ENCODE data around the gene IPO13.
A peak's percentile ranks its signal among the peaks of the same experiment; 100 is the strongest.

IPO13 gene

DNA sequence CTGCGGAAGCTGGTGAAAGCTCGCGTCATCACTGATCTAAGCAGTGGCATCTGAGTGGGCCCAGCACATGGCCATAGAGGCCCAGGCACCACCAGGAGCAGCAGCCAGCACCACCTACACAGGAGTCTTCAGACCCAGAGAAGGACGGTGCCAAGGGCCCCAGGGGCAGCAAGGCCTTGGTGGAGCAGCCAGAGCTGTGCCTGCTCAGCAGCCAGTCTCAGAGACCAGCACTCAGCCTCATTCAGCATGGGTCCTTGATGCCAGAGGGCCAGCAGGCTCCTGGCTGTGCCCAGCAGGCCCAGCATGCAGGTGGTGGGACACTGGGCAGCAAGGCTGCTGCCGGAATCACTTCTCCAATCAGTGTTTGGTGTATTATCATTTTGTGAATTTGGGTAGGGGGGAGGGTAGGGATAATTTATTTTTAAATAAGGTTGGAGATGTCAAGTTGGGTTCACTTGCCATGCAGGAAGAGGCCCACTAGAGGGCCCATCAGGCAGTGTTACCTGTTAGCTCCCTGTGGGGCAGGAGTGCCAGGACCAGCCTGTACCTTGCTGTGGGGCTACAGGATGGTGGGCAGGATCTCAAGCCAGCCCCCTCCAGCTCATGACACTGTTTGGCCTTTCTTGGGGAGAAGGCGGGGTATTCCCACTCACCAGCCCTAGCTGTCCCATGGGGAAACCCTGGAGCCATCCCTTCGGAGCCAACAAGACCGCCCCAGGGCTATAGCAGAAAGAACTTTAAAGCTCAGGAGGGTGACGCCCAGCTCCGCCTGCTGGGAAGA, 16.4 kb upstream of the IPO13 start:
- no peak for DNase-seq (ENCODE audit: extremely low read depth in 1 of 2, low read depth in 1 of 2)

DNA sequence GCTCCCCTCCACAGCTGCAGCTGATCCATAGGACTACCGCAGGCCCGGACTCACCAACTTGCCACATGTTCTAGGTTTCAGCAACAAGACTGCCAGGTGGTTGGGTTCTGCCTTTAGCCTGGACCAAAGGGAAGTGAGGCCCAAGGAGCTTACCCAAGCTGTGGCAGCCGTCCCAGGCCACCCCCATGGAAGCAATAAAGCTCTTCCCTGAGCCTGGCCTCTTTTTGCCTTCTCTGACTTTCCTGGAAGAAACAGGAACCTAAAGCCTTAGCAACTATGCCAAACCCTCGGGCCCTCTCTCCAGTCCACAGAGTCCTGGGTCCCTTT, 15.8 kb upstream of the IPO13 start:
- DNase-seq (ENCODE audit: extremely low read depth in 1 of 2, low read depth in 1 of 2): no peak

DNA sequence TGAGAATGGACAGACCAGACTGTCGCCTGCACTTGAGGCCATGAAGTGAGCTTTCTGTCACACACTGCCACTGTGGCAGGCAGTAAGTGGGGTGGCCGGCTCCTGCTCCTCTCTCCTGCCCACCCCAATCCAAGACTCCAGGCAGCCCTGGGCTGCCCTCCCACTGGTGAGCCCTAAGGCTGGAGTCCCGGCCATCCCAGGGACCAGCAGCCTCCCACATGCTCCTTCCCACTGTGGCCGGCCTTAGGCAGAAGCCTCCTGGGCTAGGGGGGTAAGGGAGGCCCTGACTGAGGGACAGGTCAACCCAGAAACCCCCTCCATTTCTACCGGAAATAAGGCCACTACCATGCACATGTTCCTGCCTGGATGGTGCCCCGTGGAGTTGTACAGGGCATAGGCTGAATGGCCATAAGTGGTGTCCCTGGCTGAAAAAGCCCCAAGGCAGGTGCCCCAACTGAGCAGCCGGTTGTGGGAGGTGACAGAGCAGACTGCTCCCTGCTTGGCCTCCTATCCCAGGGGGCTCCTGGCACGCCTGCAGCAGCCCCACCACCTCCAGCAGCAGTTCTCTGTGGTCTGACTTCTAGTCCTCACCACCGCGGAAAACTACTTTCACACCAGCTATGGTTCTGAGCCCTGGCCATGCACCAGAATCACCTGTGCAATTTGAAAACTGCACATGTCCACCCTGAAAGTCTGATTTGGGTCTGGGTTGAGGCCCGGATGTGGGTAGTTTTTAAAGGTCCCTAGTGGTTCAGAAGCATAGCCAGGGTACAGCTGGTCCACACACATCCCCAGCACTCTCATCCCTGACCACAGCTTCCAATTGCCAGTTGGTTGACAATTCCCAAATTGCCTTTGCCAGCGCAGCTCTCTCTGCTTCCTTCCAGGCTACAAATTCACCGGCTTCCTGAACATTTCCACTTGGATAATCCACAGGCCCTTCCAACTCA, 14.8 kb upstream of the IPO13 start:
- no peak for DNase-seq (ENCODE audit: extremely low read depth in 1 of 2, low read depth in 1 of 2)

DNA sequence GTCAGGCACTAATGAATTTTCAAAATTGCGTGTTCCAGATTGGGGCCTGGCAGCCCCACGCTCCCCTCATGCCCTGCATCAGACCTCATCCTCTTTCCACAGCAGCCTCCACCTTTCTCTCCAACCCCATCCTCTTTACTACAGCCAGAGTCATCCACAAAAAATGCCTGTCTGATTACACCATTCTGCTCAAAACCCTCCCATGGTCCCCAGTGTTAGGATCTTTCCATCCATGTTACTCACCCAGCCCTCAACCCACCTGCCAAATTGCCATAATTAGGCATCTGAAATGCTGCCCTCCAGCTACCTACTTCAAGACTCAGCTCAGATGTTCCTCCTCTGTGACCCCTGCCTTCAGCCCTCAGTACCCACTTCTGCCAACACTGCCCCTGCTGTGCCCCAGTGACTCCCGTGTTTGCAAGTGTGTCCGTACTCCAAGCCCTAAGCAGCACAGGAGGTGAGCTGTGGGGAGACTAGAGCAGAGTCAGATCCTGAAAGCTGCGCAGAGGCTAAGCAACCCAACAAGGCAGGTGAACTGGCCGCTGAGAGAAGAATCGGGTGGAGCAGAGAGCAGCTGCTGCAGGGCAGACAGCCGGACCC, 13.9 kb upstream of the IPO13 start:
- DNase-seq (ENCODE audit: extremely low read depth in 1 of 2, low read depth in 1 of 2): no peak

DNA sequence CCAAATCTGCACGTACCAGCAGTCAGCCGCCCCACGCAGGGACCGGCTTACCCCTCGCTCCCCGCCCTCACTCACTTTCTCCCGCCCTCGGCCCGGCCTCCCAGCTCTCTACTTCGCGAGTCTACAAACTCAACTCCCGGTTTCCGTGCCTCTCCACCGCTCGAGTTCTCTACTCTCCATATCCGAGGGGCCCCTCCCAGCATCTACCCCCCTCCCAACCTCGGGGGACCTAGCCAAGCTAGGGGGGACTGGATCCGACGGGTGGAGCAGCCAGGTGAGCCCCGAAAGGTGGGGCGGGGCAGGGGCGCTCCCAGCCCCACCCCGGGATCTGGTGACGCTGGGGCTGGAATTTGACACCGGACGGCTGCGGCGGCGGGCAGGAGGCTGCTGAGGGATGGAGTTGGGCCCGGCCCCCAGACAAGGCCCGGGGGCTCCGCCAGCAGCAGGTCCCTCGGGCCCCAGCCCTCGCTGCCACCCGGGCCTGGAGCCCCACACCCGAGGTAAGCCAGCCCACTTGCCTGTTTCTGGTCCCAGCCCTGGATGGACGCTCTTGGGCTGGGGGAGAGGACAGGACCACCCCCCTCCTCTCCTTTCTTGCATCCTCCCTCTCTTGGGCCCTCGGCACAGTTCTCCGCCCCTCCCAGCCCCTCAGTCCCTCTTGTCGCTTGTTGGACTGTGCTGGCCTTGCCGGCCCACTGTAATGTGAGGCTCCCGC, 13.2 kb upstream of the IPO13 start, which contains the start of gene ARTN:
Gene ARTN, plus strand, starts transcription at position 416 of the 715 bp plus-strand sequence. CDS start 1,856 bp downstream, outside the sequence.
- DNase-seq (ENCODE audit: extremely low read depth in 1 of 2, low read depth in 1 of 2): no peak

DNA sequence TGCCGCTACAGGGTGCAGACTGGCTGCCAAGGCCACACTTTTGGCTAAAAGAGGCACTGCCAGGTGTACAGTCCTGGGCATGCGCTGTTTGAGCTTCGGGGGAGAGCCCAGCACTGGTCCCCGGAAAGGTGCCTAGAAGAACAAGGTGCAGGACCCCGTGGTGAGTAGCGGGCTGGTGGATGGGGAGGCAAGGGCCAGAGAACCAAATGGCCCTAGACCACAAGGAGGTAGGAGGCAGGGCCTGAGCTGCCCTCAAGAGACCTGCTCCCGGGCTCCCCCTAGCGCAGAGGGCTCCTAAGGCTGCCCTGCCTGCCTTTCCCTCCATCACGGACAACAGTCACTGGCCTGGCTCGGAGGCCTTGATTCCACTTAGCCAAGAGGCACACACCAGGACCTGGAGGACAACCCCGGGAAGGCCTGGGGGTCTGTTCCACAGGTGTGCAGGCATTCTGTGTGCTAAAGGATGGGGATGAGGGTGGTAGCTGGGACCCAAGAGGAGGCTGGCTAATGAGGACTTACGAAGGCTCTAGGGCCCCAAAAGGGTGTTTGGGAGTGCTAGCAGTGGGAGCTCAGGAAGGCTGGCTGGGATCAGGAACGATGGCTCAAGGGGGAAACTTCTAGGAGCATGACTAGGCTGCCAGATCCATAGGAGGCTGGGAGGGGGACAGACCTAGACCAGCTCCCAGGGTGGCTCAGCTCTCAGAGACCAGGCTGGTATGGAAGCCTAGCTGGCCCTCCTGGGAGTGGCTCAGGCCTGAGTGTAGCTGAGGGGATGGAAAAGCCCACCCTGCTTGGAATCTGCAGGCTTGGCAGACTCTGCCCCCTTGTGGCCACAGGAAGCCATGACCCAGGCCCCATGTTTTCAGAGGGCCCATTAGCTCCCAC, 12.4 kb upstream of the IPO13 start:
- DNase-seq (ENCODE audit: extremely low read depth in 1 of 2, low read depth in 1 of 2): peak in 1 of 2 donors; percentile 34

DNA sequence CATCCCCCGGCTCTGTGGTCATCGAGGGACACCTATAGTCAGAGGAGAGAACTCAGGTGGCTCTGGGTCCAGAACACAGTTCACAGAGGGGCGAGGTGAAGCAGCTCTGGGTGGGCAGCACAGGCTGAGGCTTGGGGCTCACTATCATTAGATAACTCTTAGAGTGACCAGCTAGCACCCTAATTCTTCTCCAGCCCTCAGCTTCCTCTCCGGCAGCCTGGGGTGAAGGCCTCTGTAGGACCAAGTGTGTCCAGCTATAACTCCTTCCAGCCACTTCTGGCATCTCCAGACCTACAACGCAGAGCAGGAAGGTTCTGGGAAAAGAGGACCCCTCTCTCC, 11.8 kb upstream of the IPO13 start:
- DNase-seq (ENCODE audit: extremely low read depth in 1 of 2, low read depth in 1 of 2): no peak

DNA sequence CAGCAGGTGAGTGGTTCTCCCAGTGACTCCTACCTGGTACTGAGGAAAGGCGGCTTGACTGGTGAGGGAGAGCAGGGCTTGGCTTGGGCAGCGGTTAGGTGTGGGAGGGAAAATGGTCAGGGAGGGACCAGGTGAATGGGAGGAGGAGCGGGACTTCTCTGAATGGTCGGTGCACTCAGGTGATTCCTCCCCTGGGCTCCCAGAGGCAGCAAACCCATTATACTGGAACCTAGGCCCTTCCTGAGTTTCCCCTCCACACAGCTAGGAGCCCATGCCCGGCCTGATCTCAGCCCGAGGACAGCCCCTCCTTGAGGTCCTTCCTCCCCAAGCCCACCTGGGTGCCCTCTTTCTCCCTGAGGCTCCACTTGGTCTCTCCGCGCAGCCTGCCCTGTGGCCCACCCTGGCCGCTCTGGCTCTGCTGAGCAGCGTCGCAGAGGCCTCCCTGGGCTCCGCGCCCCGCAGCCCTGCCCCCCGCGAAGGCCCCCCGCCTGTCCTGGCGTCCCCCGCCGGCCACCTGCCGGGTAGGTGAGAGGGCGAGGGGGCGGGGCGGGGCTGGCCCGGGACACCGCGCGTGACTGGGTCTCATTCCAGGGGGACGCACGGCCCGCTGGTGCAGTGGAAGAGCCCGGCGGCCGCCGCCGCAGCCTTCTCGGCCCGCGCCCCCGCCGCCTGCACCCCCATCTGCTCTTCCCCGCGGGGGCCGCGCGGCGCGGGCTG, 10.9 kb upstream of the IPO13 start:
- DNase-seq (ENCODE audit: extremely low read depth in 1 of 2, low read depth in 1 of 2): no peak

DNA sequence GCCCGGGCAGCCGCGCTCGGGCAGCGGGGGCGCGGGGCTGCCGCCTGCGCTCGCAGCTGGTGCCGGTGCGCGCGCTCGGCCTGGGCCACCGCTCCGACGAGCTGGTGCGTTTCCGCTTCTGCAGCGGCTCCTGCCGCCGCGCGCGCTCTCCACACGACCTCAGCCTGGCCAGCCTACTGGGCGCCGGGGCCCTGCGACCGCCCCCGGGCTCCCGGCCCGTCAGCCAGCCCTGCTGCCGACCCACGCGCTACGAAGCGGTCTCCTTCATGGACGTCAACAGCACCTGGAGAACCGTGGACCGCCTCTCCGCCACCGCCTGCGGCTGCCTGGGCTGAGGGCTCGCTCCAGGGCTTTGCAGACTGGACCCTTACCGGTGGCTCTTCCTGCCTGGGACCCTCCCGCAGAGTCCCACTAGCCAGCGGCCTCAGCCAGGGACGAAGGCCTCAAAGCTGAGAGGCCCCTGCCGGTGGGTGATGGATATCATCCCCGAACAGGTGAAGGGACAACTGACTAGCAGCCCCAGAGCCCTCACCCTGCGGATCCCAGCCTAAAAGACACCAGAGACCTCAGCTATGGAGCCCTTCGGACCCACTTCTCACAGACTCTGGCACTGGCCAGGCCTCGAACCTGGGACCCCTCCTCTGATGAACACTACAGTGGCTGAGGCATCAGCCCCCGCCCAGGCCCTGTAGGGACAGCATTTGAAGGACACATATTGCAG, 10.2 kb upstream of the IPO13 start:
- DNase-seq (ENCODE audit: extremely low read depth in 1 of 2, low read depth in 1 of 2): no peak

DNA sequence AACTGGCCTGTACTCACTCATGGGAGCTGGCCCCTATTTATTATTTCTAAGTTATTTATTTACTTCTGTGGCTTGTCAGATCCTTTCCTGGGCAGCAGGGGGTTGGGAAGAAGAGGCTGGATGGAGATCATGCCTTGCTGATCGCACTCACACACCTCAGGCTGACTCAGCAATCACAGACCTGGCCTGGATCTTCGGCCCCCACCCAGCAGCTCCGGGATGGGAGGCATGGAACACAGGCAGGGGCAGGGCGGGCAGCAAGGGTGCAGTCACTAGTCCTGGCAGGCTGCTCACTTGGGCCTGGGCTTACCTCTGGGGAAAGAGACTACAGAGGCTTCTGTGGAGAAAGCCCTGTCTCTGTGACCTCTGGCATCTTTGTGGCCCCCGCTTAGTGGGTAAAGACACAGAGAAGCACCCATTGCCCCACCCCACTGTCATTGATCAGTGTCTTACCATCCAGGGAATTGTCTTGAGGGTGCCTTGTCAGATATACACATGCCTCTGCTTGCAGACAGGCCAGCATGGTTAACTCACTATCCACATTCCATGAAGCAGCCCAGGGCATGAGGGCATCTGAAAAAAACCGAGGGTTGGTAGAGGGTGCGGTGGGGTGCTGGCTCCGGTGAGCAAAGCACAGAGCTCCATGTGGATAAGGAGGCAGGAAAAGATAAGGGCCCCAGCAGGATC, 9.4 kb upstream of the IPO13 start:
- no peak for DNase-seq (ENCODE audit: extremely low read depth in 1 of 2, low read depth in 1 of 2)

DNA sequence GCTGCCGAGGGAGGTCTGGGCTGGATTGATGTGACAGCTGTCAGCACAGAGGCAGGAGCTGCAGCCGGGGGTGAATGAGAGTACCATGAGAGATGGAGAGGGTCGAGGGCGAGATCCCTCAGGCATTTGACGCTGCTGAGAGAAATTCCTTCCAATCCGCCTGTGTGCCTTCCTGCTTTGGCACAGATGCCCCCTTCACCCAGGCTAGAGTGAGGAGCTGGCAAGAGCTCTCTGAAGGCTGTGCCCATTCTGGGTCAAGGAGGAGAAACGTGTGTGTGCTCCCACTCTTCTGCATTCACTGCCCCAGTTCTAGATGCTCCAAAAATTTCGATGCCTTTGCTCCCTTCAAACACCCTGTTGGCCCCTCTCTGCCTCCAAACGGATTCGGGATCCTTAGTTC, 8.4 kb upstream of the IPO13 start:
- no peak for DNase-seq (ENCODE audit: extremely low read depth in 1 of 2, low read depth in 1 of 2)

DNA sequence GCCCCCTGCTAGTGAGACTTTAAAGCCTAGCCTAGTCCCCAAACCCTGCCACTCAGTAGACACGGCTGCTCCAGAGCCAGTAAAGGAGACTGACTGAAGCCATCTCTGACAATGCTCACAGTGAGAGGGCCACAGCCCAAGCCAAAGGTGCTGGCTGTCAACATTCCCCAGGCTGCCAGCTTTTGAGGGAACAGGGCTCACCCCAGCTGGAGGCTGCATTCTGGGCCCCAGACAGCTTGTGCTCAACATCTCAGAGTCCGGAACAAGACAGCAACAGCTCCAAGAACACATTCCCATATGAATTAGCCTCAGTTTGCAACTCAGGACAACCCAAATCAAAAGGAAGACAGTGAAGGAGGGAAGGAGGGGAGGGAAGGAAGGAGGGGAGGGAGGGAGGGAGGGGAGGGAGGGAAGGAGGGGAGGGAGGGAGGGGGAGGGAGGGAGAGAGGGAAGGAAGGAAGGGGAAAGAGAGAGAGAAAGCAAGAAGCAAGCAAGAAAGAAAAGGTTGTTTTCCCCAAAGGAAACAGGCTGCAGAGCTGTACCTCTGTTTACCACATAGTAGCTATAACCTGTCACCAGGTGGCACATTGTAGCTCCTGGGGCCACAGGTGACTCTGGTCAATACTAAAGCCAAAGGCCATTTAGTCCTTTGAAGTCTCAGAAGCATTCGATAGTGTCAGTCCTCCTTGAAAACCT, 7.7 kb upstream of the IPO13 start:
- DNase-seq (ENCODE audit: extremely low read depth in 1 of 2, low read depth in 1 of 2): no peak

DNA sequence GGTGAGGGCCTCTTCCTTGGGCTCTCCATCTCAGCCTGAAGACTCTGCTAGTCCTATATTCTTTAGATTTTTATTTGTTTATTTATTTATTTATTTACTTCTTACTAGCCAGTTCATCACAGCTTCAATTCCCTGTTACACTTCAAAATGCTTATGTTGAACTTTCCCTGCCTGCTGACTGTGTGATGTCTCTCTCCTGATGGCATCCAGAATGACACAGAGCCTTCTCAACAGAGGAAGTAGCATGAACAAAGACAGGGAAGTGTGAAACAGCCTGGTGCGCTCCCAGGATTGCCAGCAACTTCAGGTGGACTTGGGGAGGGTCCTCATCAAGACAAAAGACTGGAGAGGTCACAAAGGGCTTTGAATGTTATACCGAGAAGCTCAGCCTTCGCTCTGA, 4.3 kb upstream of the IPO13 start:
- DNase-seq (ENCODE audit: extremely low read depth in 1 of 2, low read depth in 1 of 2): no peak

DNA sequence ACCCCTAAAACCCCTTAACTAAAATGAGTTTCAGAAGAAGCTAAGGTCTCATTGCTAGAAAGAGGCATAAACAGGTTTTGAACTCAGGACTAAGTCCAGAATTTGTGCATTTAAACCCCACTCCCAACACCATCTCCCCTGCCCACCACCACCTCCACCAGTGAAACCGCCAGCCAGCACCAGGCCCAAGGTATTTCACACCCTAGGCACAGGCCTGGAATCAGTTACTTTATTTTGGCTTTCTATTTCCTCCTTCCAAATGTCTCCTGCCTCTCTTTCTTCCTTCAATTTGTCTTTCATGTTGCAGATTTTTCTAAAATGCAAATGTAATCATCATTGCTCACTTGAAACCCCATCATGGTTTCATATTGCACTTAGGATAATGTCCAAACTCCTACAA, 1.9 kb upstream of the IPO13 start:
- DNase-seq (ENCODE audit: extremely low read depth in 1 of 2, low read depth in 1 of 2): no peak

DNA sequence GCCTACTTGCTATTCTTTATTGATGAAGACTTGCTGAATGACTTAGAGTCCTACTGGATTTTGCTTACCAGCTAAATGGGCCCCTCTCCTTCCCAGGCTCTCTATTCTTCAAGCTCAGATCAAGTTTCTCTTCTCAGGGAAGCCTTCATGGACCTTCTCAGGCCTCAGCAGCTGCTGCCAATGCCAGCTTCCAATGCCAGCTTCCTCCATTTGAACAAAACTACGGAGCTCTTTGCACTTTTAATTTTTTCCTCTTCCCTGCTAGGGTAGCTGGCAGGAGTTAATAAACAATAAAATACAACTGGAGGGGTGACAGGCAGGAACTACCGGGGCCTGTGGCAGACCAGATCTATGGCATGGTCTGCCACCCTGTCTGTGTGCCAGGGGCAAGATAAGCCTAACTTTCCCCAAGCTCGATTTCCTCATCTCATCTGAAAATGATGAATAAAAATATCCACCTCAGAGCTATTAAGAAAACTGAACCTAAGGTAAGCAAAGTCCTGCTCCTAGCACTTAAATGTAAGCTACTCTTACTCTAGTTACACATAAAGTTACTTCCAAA, 995 bp upstream of the IPO13 start:
- no peak for DNase-seq (ENCODE audit: extremely low read depth in 1 of 2, low read depth in 1 of 2)

DNA sequence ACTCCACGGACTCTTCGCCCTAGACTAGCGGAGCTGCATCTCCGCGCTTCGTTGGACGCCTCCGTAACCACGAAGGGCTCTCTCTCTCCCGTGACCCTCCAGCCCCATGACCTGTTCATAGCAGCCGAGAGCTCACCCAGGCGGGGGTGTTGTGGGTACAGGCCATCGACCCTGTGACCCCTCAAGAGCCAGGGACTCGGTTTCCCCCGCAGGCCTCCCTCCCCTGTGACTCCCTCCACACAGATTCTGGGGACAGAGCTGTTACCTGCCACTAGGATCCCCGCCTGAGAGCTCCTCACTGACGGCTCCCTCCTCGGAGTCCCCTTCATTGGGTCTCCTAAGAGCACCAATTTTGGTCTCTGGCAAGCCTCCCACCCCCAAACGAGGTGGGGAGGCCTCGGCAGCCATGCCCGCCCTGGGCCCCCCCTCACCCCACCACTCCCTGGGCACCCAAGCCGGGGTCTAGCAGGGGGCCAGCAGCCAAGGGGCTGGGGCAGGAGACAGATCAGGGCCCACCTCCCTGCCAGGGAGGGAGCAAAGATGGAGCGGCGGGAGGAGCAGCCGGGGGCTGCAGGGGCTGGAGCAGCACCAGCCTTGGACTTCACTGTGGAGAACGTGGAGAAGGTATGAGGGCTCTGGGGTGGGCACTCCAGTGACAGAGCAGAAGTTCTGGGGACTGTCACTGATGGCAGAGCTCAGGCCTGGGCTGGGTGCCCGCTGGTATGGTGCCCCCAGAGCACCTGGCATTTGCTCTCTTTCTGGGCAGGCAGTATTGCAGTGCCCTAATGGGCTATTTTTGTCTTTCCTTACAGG, 517 bp downstream of the IPO13 start:
- no peak for DNase-seq (ENCODE audit: extremely low read depth in 1 of 2, low read depth in 1 of 2)
